WI38 (cell line): ENCODE measurements around the gene BCL2.

Experiments
- H3K4me3 ChIP-seq: 2 replicates; pipeline ENCODE4 v1.5.1; 2011; ENCODE audit warnings: low read depth, mild to moderate bottlenecking, control low read depth, low read length
- CTCF ChIP-seq: IDR thresholded peaks from 2 replicates; pipeline ENCODE4 v1.5.1; 2012; ENCODE audit warnings: low read depth, mild to moderate bottlenecking, control low read depth, low read length

Gene BCL2

GRCh38 chr18:63083555-63083954 lies 236.0 kb downstream of the BCL2 start:
- H3K4me3 ChIP-seq = no peak overlapping the region
- no peak for TF ChIP-seq CTCF

- TF ChIP-seq CTCF = no peak
Observed at GRCh38 chr18:63083020-63083531, 236.5 kb downstream of the BCL2 start.

GRCh38 chr18:63082366-63083019 lies 237.1 kb downstream of the BCL2 start:
- TF ChIP-seq CTCF = no peak
- no peak overlapping the region for H3K4me3 ChIP-seq

More at GRCh38 chr18:63083020-63083531, 236.5 kb downstream of the BCL2 start:
- no peak overlapping the region for H3K4me3 ChIP-seq

GRCh38 chr18:63079114-63079513 lies 240.5 kb downstream of the BCL2 start:
- TF ChIP-seq CTCF = no peak

GRCh38 chr18:63078471-63078870 lies 241.1 kb downstream of the BCL2 start:
- no peak for TF ChIP-seq CTCF
- H3K4me3 ChIP-seq = no peak overlapping the region

More at GRCh38 chr18:63079114-63079513, 240.5 kb downstream of the BCL2 start:
- H3K4me3 ChIP-seq = no peak overlapping the region

- TF ChIP-seq CTCF = no peak
- H3K4me3 ChIP-seq = peak overlapping the region; percentile 48
Observed at GRCh38 chr18:63074981-63075404, 244.6 kb downstream of the BCL2 start.

- TF ChIP-seq CTCF = no peak
- H3K4me3 ChIP-seq = no peak overlapping the region
Observed at GRCh38 chr18:63073481-63073880, 246.1 kb downstream of the BCL2 start.
